DND-41 (cell line): Measurements from ENCODE around the gene KRT5.

Experiments
- CTCF ChIP-seq: IDR thresholded peaks from 2 replicates; pipeline ENCODE4 v1.5.1; 2012; ENCODE audit warnings: borderline replicate concordance, low read length, moderate library complexity, mild to moderate bottlenecking; ENCODE audit not compliant: poor library complexity, severe bottlenecking; ENCODE audit errors: extremely low read depth
- EZH2 ChIP-seq: IDR thresholded peaks from 3 replicates; pipeline ENCODE4 v1.6.1; 2012; ENCODE audit warnings: borderline replicate concordance, low read depth, mild to moderate bottlenecking, moderate library complexity, low read length, inconsistent platforms; ENCODE audit not compliant: severe bottlenecking

GRCh38 chr12:52495389-52495788 is 24.8 kb downstream of the KRT5 start:
- TF ChIP-seq EZH2, result no peak
- TF ChIP-seq CTCF, result no peak
